Activated T-helper 1 cell treated with anti-CD3 and anti-CD28 coated beads, Interleukin-2, amount 50 U/mL, for 16 hours (primary cell): ENCODE results near the gene MDP1.
A peak's percentile ranks its signal among the peaks of the same experiment; 100 is the strongest.

Experiments
- DNase-seq, 2 donors: peaks; one replicate each; pipeline ENCODE4 v3.0.0-alpha.2; 2020; ENCODE audit warnings: low read depth in 1 of 2, low spot score in 1 of 2

Gene MDP1

GRCh38 chr14:24182110-24182882 lies 33.6 kb downstream of the MDP1 start:
- no peak for DNase-seq

GRCh38 chr14:24181371-24182077 lies 34.3 kb downstream of the MDP1 start:
- DNase-seq = no peak

- no peak for DNase-seq
Measured at GRCh38 chr14:24179961-24180796, 35.7 kb downstream of the MDP1 start.

GRCh38 chr14:24179294-24179960 lies 36.4 kb downstream of the MDP1 start:
- DNase-seq = no peak

GRCh38 chr14:24178399-24179178 lies 37.3 kb downstream of the MDP1 start:
- DNase-seq = no peak

GRCh38 chr14:24177891-24178290 lies 38.0 kb downstream of the MDP1 start:
- DNase-seq = no peak

GRCh38 chr14:24177041-24177825 lies 38.6 kb downstream of the MDP1 start:
- DNase-seq = no peak

- DNase-seq = no peak
Measured at GRCh38 chr14:24176599-24176998, 39.3 kb downstream of the MDP1 start.

GRCh38 chr14:24172871-24173281 lies 43.0 kb downstream of the MDP1 start:
- DNase-seq = no peak

- DNase-seq = no peak
Measured at GRCh38 chr14:24172261-24172860, 43.5 kb downstream of the MDP1 start.

- peak; percentile 44 to 52 for DNase-seq
Measured at GRCh38 chr14:24171422-24172260, 44.2 kb downstream of the MDP1 start, which contains the start of gene REC8. TSS of gene REC8 (plus strand) at chr14:24172080. CDS start at chr14:24172553, 473 bp downstream.

GRCh38 chr14:24167469-24168114 lies 48.3 kb downstream of the MDP1 start:
- DNase-seq = no peak

GRCh38 chr14:24165785-24166184 lies 50.1 kb downstream of the MDP1 start:
- DNase-seq = no peak

- no peak for DNase-seq
Measured at GRCh38 chr14:24164518-24164991, 51.3 kb downstream of the MDP1 start.
